ENCODE measurements around the gene HIVEP3. TPM values are rescaled to one million over a fixed set of nuclear protein-coding genes. Genes with fewer than 3 reads are reported as not detected.
A peak's percentile ranks its signal among the peaks of the same experiment; 100 is the strongest.

HIVEP3 gene
- total and polyA plus RNA-seq, 4 experiments from 2014 or later = 8.2 to 12.8 (median 10.8) TPM

- Histone ChIP-seq H3K36me3 (ENCODE audit: insufficient read depth, low read length) (no peaks in the 10 kb centered on the region), H3K4me3 (ENCODE audit: low read length in 2 of 2) (no peak overlapping the region), H3K4me1 (ENCODE audit: insufficient read depth, low read length) (peaks cover 88% of the 10 kb centered on the region), H3K27ac (ENCODE audit: low read depth, low read length) (peak overlapping the region; percentile 51), H3K27me3 (ENCODE audit: insufficient read depth, low read length) (no peaks in the 10 kb centered on the region), H3K9me3 (ENCODE audit: control insufficient read depth in 1 of 2, low read length in 2 of 2) (no peaks in the 10 kb centered on the region)
- ChIA-PET POLR2A (ENCODE audit: partially characterized antibody) (interaction anchor here (0.9 to 7.5 kb wide), 2 partner anchors 7 to 11 kb away, joined by 3 to 60 read pairs; no protein-coding TSS in a partner anchor), CTCF (ENCODE audit: partially characterized antibody) (interaction anchor here (1.1 to 1.4 kb wide), 2 partner anchors 146 to 252 kb away, joined by 3 to 4 read pairs; no protein-coding TSS in a partner anchor)
- Mint-ChIP-seq H3K27me3 (no peaks in the 10 kb centered on the region), H3K36me3 (no peaks in the 10 kb centered on the region), H3K27ac (peak overlapping the region; percentile 79 to 93 (median 90)), H3K4me1 (peaks cover 60 to 88% (median 76%) of the 10 kb centered on the region in 4 donors), H3K4me3 (peak overlapping the region in 6 of 8 donors; percentile 32 to 61 (median 52)), H3K9me3 (peaks cover 0 to 2% (median 0%) of the 10 kb centered on the region in 8 donors)
- intact Hi-C loops (cut with micrococcal nuclease) = loop anchor here (10.0 kb wide), 3 partner anchors 91 to 369 kb away; no protein-coding TSS in a partner anchor
- DNase-seq = no peak
Observed at GRCh38 chr1:41665962-41666917, 252.5 kb downstream of the HIVEP3 start.

GRCh38 chr1:41664861-41665640, 253.7 kb downstream of the HIVEP3 start:
- CTCF ChIA-PET (ENCODE audit: partially characterized antibody) = interaction anchor here (0.6 to 2.0 kb wide), 3 partner anchors 8 to 253 kb away, joined by 3 to 9 read pairs (median 3); no protein-coding TSS in a partner anchor

DNA sequence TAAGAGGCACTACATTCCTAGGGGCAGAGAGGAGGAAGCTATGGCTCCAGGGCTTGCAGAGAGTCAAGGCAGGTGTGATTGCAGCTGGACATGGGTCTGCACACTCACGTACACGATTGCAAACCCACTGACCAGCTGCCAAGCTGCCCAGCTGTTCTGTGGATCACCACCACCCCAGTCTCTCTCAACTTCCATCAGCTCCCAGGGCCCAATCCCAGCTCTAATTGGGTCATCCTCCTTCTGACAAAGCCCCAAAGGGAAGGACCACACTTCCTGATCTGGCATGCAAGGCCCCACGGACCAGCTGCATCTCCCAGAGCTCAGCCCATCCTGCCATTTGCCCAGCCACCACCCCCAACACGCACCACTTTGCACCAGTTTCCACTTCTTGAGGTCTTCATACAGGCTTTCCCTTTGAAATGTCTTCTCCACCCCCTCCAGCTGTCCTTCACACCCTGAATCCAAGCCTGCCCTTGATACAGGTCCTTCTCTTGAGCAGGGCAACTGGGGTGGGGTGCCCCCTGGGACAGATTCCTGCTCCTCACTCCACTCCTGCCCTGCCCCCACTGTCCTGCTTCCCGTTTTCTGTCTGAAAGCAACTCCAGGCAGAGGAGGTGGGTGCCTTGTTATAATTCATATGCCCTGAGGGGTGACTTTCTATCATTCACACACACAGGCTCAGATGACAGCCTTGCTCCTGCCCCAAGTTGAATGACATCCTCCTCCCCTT, 254.9 kb downstream of the HIVEP3 start:
- H3K4me3 Mint-ChIP-seq = peak overlapping the region; percentile 2 to 82 (median 70)
- peaks cover 62 to 89% (median 76%) of the 10 kb centered on the region in 4 donors for H3K4me1 Mint-ChIP-seq
- H3K36me3 ChIP-seq (ENCODE audit: insufficient read depth, low read length) = no peaks in the 10 kb centered on the region
- peaks cover 0 to 2% (median 0%) of the 10 kb centered on the region in 8 donors for H3K9me3 Mint-ChIP-seq
- DNase-seq = no peak
- CTCF ChIA-PET (ENCODE audit: partially characterized antibody) = interaction anchor here (0.8 to 2.0 kb wide), 2 partner anchors 9 to 228 kb away, joined by 3 to 9 read pairs; no protein-coding TSS in a partner anchor
- no peak overlapping the region for H3K4me3 ChIP-seq (ENCODE audit: low read length in 2 of 2)
- peak overlapping the region; percentile 76 to 95 (median 85) for H3K27ac Mint-ChIP-seq
- no peaks in the 10 kb centered on the region for H3K9me3 ChIP-seq (ENCODE audit: control insufficient read depth in 1 of 2, low read length in 2 of 2)
- no peaks in the 10 kb centered on the region for H3K27me3 ChIP-seq (ENCODE audit: insufficient read depth, low read length)
- peak overlapping the region; percentile 67 for H3K27ac ChIP-seq (ENCODE audit: low read depth, low read length)
- intact Hi-C loops (cut with micrococcal nuclease) = loop anchor here (10.0 kb wide), 3 partner anchors 89 to 371 kb away; no protein-coding TSS in a partner anchor
- POLR2A ChIA-PET (ENCODE audit: partially characterized antibody) = interaction anchor here (0.7 to 7.5 kb wide), 3 partner anchors 9 to 251 kb away, joined by 3 to 60 read pairs (median 9); no protein-coding TSS in a partner anchor
- peaks cover 82% of the 10 kb centered on the region for H3K4me1 ChIP-seq (ENCODE audit: insufficient read depth, low read length)
- H3K36me3 Mint-ChIP-seq = no peaks in the 10 kb centered on the region
- H3K27me3 Mint-ChIP-seq = no peaks in the 10 kb centered on the region

More at GRCh38 chr1:41664861-41665640, 253.7 kb downstream of the HIVEP3 start:
- Histone ChIP-seq H3K36me3 (ENCODE audit: insufficient read depth, low read length) (no peaks in the 10 kb centered on the region), H3K27me3 (ENCODE audit: insufficient read depth, low read length) (no peaks in the 10 kb centered on the region), H3K4me3 (ENCODE audit: low read length in 2 of 2) (no peak overlapping the region), H3K27ac (ENCODE audit: low read depth, low read length) (no peak overlapping the region), H3K4me1 (ENCODE audit: insufficient read depth, low read length) (peaks cover 88% of the 10 kb centered on the region), H3K9me3 (ENCODE audit: control insufficient read depth in 1 of 2, low read length in 2 of 2) (no peaks in the 10 kb centered on the region)
- DNase-seq = no peak
- H3K4me1 Mint-ChIP-seq = peaks cover 63 to 89% (median 77%) of the 10 kb centered on the region in 4 donors
- no peaks in the 10 kb centered on the region for H3K27me3 Mint-ChIP-seq
- no peaks in the 10 kb centered on the region for H3K36me3 Mint-ChIP-seq
- POLR2A ChIA-PET (ENCODE audit: partially characterized antibody) = interaction anchor here (0.7 to 7.5 kb wide), 3 partner anchors 8 to 250 kb away, joined by 3 to 60 read pairs (median 3); no protein-coding TSS in a partner anchor
- H3K4me3 Mint-ChIP-seq = peak overlapping the region in 2 of 8 donors; percentile 17 to 45
- H3K9me3 Mint-ChIP-seq = peaks cover 0 to 2% (median 0%) of the 10 kb centered on the region in 8 donors
- intact Hi-C loops (cut with micrococcal nuclease) = loop anchor here (10.0 kb wide), 3 partner anchors 90 to 370 kb away; no protein-coding TSS in a partner anchor
- peak overlapping the region; percentile 77 to 91 (median 79) for H3K27ac Mint-ChIP-seq

DNA sequence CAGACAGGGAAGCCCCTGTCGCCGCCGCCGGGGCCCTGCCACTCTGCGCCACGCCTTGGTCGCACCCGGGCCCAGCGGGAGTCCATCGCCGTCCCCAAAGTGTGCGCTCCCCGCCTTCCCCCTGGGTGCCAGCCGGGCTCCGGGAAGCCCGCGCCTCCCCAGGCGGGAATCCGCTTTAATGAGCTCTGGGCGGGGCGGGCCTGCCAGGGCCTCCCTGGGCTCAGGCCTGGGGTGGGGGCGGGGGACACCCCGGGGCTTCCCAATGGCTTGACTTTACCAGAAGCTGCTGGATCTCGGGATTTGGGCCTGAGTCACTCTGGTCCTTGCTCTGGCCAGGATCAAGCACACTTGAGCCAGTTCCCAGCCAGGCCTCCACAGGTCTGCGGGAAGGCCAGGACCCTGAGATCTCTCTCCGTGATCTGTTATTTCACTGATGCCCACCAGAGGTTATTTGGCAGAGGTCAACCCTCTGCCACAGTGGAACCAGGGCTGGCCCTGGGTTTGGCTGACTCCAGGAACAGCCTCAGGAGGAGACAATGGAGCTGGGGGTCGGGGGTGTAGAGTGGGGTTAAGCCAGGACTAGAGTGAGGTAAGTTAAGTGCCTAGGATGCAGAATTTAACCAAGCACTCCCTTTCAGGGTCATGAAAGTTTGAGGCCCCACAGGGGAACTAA, 255.8 kb downstream of the HIVEP3 start:
- no peak for DNase-seq
- POLR2A ChIA-PET (ENCODE audit: partially characterized antibody) = interaction anchor here (0.5 to 7.5 kb wide), 5 partner anchors 10 to 1924 kb away, joined by 3 to 60 read pairs (median 9); partner anchors contain the start of gene PPIE

GRCh38 chr1:41662061-41662764, 256.5 kb downstream of the HIVEP3 start:
- H3K27ac Mint-ChIP-seq = peak overlapping the region in 6 of 7 donors; percentile 48 to 84 (median 55)
- intact Hi-C loops (cut with micrococcal nuclease) = loop anchor here (10.0 kb wide), 3 partner anchors 87 to 373 kb away; no protein-coding TSS in a partner anchor

More for the DNA sequence above, 255.8 kb downstream of the HIVEP3 start:
- peak overlapping the region; percentile 67 for H3K27ac ChIP-seq (ENCODE audit: low read depth, low read length)
- H3K36me3 ChIP-seq (ENCODE audit: insufficient read depth, low read length) = no peaks in the 10 kb centered on the region
- Mint-ChIP-seq H3K27ac (peak overlapping the region; percentile 72 to 91 (median 85)), H3K27me3 (no peaks in the 10 kb centered on the region), H3K4me3 (peak overlapping the region; percentile 67 to 79 (median 72)), H3K9me3 (peaks cover 0 to 2% (median 0%) of the 10 kb centered on the region in 8 donors), H3K4me1 (peaks cover 61 to 89% (median 76%) of the 10 kb centered on the region in 4 donors), H3K36me3 (no peaks in the 10 kb centered on the region)
- no peaks in the 10 kb centered on the region for H3K9me3 ChIP-seq (ENCODE audit: control insufficient read depth in 1 of 2, low read length in 2 of 2)
- H3K27me3 ChIP-seq (ENCODE audit: insufficient read depth, low read length) = no peaks in the 10 kb centered on the region
- H3K4me1 ChIP-seq (ENCODE audit: insufficient read depth, low read length) = peaks cover 82% of the 10 kb centered on the region
- H3K4me3 ChIP-seq (ENCODE audit: low read length in 2 of 2) = peak overlapping the region in 1 of 2 donors; percentile 24
- intact Hi-C loops (cut with micrococcal nuclease) = loop anchor here (10.0 kb wide), 3 partner anchors 88 to 372 kb away; no protein-coding TSS in a partner anchor
- CTCF ChIA-PET (ENCODE audit: partially characterized antibody) = interaction anchor here (0.8 to 2.0 kb wide), 3 partner anchors 10 to 229 kb away, joined by 3 to 9 read pairs (median 3); no protein-coding TSS in a partner anchor

More at GRCh38 chr1:41662061-41662764, 256.5 kb downstream of the HIVEP3 start:
- Histone ChIP-seq H3K36me3 (ENCODE audit: insufficient read depth, low read length) (no peaks in the 10 kb centered on the region), H3K27ac (ENCODE audit: low read depth, low read length) (peak overlapping the region; percentile 67), H3K4me3 (ENCODE audit: low read length in 2 of 2) (peak overlapping the region in 1 of 2 donors; percentile 64), H3K9me3 (ENCODE audit: control insufficient read depth in 1 of 2, low read length in 2 of 2) (no peaks in the 10 kb centered on the region), H3K4me1 (ENCODE audit: insufficient read depth, low read length) (peaks cover 82% of the 10 kb centered on the region), H3K27me3 (ENCODE audit: insufficient read depth, low read length) (no peaks in the 10 kb centered on the region)
- no peaks in the 10 kb centered on the region for H3K36me3 Mint-ChIP-seq
- H3K27me3 Mint-ChIP-seq = no peaks in the 10 kb centered on the region
- peak overlapping the region in 3 of 8 donors; percentile 68 to 93 (median 79) for H3K4me3 Mint-ChIP-seq
- H3K9me3 Mint-ChIP-seq = peaks cover 0 to 2% (median 0%) of the 10 kb centered on the region in 8 donors
- POLR2A ChIA-PET (ENCODE audit: partially characterized antibody) = interaction anchor here (0.5 to 7.5 kb wide), 5 partner anchors 10 to 1924 kb away, joined by 3 to 60 read pairs (median 9); partner anchors contain the start of gene PPIE
- DNase-seq = peak; percentile 68 to 81 (median 76)
- H3K4me1 Mint-ChIP-seq = peaks cover 58 to 89% (median 75%) of the 10 kb centered on the region in 4 donors
- CTCF ChIA-PET (ENCODE audit: partially characterized antibody) = interaction anchor here (1.2 kb wide), 1 partner anchor 9 kb away, joined by 3 read pairs; no protein-coding TSS in a partner anchor
